ENCODE data around the gene OSBPL2. TPM values are rescaled to one million over a fixed set of nuclear protein-coding genes. Genes with fewer than 3 reads are reported as not detected.

OSBPL2 gene
- total and polyA plus RNA-seq, 10 donors: 9.2 to 81.7 (median 48.4) TPM

GRCh38 chr20:62272200-62272599 lies 33.9 kb downstream of the OSBPL2 start:
- no peaks in the 10 kb centered on the region for H3K9me3 ChIP-seq
- no peak for DNase-seq
- 89 to 100% (median 94%) methylated on average over 4 to 10 of the region's 10 CpGs for WGBS, 5 donors
- TF ChIP-seq POLR2AphosphoS5 (IDR thresholded peaks at IDR 0.05): peak in 1 of 3 donors; percentile 47
- TF ChIP-seq, protein P1, sequence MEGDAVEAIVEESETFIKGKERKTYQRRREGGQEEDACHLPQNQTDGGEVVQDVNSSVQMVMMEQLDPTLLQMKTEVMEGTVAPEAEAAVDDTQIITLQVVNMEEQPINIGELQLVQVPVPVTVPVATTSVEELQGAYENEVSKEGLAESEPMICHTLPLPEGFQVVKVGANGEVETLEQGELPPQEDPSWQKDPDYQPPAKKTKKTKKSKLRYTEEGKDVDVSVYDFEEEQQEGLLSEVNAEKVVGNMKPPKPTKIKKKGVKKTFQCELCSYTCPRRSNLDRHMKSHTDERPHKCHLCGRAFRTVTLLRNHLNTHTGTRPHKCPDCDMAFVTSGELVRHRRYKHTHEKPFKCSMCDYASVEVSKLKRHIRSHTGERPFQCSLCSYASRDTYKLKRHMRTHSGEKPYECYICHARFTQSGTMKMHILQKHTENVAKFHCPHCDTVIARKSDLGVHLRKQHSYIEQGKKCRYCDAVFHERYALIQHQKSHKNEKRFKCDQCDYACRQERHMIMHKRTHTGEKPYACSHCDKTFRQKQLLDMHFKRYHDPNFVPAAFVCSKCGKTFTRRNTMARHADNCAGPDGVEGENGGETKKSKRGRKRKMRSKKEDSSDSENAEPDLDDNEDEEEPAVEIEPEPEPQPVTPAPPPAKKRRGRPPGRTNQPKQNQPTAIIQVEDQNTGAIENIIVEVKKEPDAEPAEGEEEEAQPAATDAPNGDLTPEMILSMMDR (IDR thresholded peaks at IDR 0.05 in 8 of 11, conservative IDR thresholded peaks at IDR 0.05 in 3 of 11): no peak
- H3K4me1 ChIP-seq: peaks cover 0 to 34% (median 16%) of the 10 kb centered on the region in 6 donors
- no peaks in the 10 kb centered on the region for H3K27me3 ChIP-seq (replicated peaks in 1 of 7)
- peaks cover 9 to 94% (median 50%) of the 10 kb centered on the region in 6 donors for H3K36me3 ChIP-seq
- no peak overlapping the region for H3K27ac ChIP-seq
- H3K4me3 ChIP-seq: no peak overlapping the region
- intact Hi-C loops (cut with DNase I; ENCODE audit: low total_unique reads): no loop called here

- no peak overlapping the region for H3K27ac ChIP-seq
- H3K4me1 ChIP-seq: peaks cover 0 to 34% (median 16%) of the 10 kb centered on the region in 6 donors
- DNase-seq: no peak
- no peaks in the 10 kb centered on the region for H3K27me3 ChIP-seq (replicated peaks in 1 of 7)
- no peak overlapping the region for H3K4me3 ChIP-seq
- WGBS, 5 donors: 95 to 97% (median 95%) methylated on average over 18 of the region's 18 CpGs
- H3K9me3 ChIP-seq: no peaks in the 10 kb centered on the region
- peaks cover 9 to 90% (median 54%) of the 10 kb centered on the region in 6 donors for H3K36me3 ChIP-seq
- TF ChIP-seq, protein P1 (IDR thresholded peaks at IDR 0.05 in 8 of 11, conservative IDR thresholded peaks at IDR 0.05 in 3 of 11): no peak
- intact Hi-C loops (cut with DNase I; ENCODE audit: low total_unique reads): no loop called here
These were observed 35.1 kb downstream of the OSBPL2 start for GRCh38 chr20:62273416-62273815.

DNA sequence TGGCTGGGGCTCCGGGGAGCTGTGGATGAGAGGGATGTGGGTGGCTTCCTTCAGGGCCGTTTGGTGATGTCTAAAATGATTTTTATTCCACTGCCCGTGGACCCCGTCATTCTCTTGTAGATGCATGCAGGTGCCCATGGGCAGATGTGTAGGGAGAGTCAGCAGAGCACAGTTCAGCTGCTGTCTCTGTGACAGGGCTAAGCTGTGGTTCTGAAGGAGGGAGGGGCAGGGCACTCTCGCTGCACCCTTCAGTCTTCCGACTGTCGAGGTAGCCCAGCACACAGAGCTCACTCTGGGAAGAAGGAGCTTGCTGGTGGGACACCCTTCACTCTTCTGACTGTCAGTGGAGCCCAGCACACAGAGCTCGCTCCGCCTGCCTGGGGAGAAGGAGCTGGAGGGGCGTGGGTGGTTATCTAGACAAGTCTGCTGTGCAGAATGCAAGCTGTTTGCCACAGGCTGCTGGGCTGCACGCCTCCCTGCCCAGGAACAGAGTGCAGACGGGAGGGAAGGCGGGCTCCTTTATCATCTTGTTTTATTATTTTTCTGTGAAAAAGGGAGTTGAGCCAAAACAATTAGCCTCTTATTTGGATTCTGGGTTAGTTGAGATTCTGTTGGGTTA lies 36.1 kb downstream of the OSBPL2 start:
- Histone ChIP-seq H3K9me3 (no peaks in the 10 kb centered on the region), H3K27me3 (replicated peaks in 1 of 7) (no peaks in the 10 kb centered on the region), H3K4me3 (no peak overlapping the region), H3K27ac (no peak overlapping the region), H3K4me1 (peaks cover 0 to 29% (median 13%) of the 10 kb centered on the region in 6 donors), H3K36me3 (peaks cover 9 to 90% (median 56%) of the 10 kb centered on the region in 6 donors)
- DNase-seq: no peak
- TF ChIP-seq POLR2AphosphoS5 (IDR thresholded peaks at IDR 0.05) (no peak), POLR2A (IDR thresholded peaks at IDR 0.05) (no peak)
- TF ChIP-seq, protein P1 (IDR thresholded peaks at IDR 0.05 in 8 of 11, conservative IDR thresholded peaks at IDR 0.05 in 3 of 11): no peak
- WGBS, 5 donors: 82 to 86% (median 84%) methylated on average over 12 to 13 of the region's 13 CpGs
- intact Hi-C loops (cut with DNase I; ENCODE audit: low total_unique reads): no loop called here

GRCh38 chr20:62275219-62275618 lies 36.9 kb downstream of the OSBPL2 start:
- Histone ChIP-seq H3K36me3 (peaks cover 9 to 90% (median 59%) of the 10 kb centered on the region in 6 donors), H3K27me3 (replicated peaks in 1 of 7) (no peaks in the 10 kb centered on the region), H3K4me1 (peaks cover 0 to 24% (median 11%) of the 10 kb centered on the region in 6 donors), H3K4me3 (no peak overlapping the region), H3K9me3 (no peaks in the 10 kb centered on the region), H3K27ac (no peak overlapping the region)
- TF ChIP-seq, protein P1 (IDR thresholded peaks at IDR 0.05 in 8 of 11, conservative IDR thresholded peaks at IDR 0.05 in 3 of 11): no peak
- TF ChIP-seq POLR2AphosphoS5 (IDR thresholded peaks at IDR 0.05) (no peak), POLR2A (IDR thresholded peaks at IDR 0.05) (no peak)
- intact Hi-C loops (cut with DNase I; ENCODE audit: low total_unique reads): no loop called here
- DNase-seq: no peak
- WGBS, 5 donors: 70 to 84% (median 73%) methylated on average over 10 of the region's 10 CpGs

Measured in spleen (tissue), 11 donors.